Right atrium auricular region (tissue), 2 donors: ENCODE measurements around the gene ALOX15B. TPM values are rescaled to one million over a fixed set of nuclear protein-coding genes. Genes with fewer than 3 reads are reported as not detected.

ENCODE experiments used
- DNase-seq: peaks from one replicate; pipeline ENCODE4 v3.0.0-alpha.2; 2019; ENCODE audit warnings: low spot score
- H3K27ac ChIP-seq, 2 donors: fragments of 200-600 bp; sonication (generic); 1 replicate in 1 of 2; 2 replicates in 1 of 2; pipeline ENCODE4 v1.5.1; 2016 to 2019
- H3K27me3 ChIP-seq, 2 donors: fragments of 200-600 bp; sonication (generic); one replicate each; pipeline versions ENCODE4 v1.5.1 to v1.6.0; 2017 to 2019
- H3K36me3 ChIP-seq: fragments of 200-600 bp; sonication (generic); one replicate; pipeline ENCODE4 v1.5.1; 2016
- H3K4me1 ChIP-seq, 2 donors: fragments of 200-600 bp; sonication (generic); one replicate each; pipeline versions ENCODE4 v1.5.1 to v1.6.0; 2017 to 2019
- H3K4me3 ChIP-seq, 2 donors: fragments of 200-600 bp; sonication (generic); 1 replicate in 1 of 2; 2 replicates in 1 of 2; pipeline ENCODE4 v1.5.1; 2017 to 2019; ENCODE audit warnings: mild to moderate bottlenecking in 1 of 2, moderate library complexity in 1 of 2
- H3K9me3 ChIP-seq, 2 donors: fragments of 200-600 bp; sonication (generic); one replicate each; pipeline ENCODE4 v1.5.1; 2019
- total RNA-seq, 2 donors: library from RNA; depleted of rRNA; stranded (reverse); fragments of >200 nt; gene quantifications; one replicate each; pipeline ENCODE4 v1.1.0, GENCODE V29; 2016
- TF ChIP-seq, protein P1 (sequence below), 2 donors: fragments of 200-600 bp; sonication (generic); IDR thresholded peaks; one replicate each; pipeline ENCODE4 v1.5.1; 2019; ENCODE audit warnings: antibody characterized with exemption in 2 of 2

ALOX15B gene
- total RNA-seq, 2 donors from 2014 or later, result 1.2 to 1.8 TPM

DNA sequence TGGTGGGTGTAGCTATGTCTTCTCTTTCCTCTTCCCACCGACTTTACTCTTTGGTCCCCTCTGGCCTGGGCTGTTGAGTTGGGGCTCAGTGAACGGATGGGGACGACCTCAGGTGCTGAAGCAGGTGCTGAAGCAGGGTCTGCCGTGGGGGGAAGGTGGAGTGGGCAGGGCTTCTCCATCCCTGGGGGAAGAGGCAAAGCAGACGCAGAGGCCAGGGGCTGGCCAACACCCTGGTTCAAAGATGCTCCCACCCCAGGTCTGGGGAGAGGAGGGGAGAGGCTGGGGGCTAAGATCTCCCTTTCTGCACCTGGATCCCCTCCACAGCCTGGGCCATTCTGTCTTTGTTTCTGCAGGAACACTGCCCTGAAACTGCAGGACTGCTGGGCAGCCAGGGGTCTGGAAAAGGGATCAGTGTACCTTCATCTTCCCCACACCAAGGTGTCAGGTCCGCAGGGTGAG, 25.7 kb downstream of the ALOX15B start:
- Histone ChIP-seq H3K36me3 (no peaks in the 10 kb centered on the region), H3K4me1 (peaks cover 0 to 14% of the 10 kb centered on the region in 2 donors), H3K4me3 (no peak overlapping the region), H3K27me3 (peaks cover 12 to 24% of the 10 kb centered on the region in 2 donors), H3K27ac (no peak overlapping the region), H3K9me3 (no peaks in the 10 kb centered on the region)
- no peak for DNase-seq
- TF ChIP-seq, protein P1, sequence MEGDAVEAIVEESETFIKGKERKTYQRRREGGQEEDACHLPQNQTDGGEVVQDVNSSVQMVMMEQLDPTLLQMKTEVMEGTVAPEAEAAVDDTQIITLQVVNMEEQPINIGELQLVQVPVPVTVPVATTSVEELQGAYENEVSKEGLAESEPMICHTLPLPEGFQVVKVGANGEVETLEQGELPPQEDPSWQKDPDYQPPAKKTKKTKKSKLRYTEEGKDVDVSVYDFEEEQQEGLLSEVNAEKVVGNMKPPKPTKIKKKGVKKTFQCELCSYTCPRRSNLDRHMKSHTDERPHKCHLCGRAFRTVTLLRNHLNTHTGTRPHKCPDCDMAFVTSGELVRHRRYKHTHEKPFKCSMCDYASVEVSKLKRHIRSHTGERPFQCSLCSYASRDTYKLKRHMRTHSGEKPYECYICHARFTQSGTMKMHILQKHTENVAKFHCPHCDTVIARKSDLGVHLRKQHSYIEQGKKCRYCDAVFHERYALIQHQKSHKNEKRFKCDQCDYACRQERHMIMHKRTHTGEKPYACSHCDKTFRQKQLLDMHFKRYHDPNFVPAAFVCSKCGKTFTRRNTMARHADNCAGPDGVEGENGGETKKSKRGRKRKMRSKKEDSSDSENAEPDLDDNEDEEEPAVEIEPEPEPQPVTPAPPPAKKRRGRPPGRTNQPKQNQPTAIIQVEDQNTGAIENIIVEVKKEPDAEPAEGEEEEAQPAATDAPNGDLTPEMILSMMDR (IDR thresholded peaks at IDR 0.05), result no peak

DNA sequence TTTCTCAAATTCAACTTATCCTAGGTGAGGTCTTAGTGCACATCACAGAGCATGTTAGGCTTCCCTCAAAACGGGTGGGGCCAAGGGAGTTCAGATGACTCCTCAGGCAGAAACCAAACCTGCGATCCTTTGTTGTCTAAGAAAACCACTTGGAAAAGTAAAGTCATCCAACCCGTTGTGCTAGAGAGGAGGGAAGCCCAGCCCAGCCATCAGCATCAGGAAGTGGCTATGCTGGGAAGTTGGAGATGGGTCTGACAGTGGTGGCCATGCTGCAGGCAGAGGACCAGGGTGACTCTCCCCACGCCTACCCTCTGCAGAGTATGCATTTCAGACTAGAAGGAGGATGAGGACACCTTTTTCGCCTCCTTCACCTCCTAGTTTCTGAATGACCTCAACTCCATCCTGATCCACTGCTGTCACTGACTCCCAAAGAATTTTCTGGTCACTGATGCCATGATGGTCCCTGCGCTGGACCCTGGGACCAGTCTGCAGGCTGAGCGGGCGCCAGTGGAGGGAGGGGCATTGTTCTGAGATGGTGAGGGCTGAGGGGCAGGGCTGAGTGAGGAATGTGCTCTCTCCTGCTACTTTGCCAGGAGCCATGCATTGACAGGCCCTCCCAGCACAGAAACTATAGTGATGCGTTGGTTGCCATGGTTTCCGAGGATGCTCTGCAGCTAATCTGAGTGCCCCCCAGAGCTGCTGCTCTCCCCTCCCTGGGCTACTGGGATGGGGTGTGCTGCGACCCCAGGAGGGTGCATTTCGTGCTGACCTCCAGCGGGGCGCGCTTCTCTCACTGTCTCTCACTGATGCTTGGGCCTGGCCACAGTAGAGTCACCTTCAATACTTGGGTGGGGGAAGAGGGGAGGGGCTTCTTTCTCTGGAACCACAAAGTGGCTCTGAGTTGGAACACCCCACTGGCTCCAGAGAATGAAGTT, 28.2 kb downstream of the ALOX15B start:
- Histone ChIP-seq H3K4me3 (no peak overlapping the region), H3K27ac (no peak overlapping the region), H3K9me3 (no peaks in the 10 kb centered on the region), H3K4me1 (peaks cover 0 to 14% of the 10 kb centered on the region in 2 donors), H3K36me3 (no peaks in the 10 kb centered on the region), H3K27me3 (peaks cover 11 to 16% of the 10 kb centered on the region in 2 donors)
- DNase-seq, result no peak
- TF ChIP-seq, protein P1 (IDR thresholded peaks at IDR 0.05), result no peak

DNA sequence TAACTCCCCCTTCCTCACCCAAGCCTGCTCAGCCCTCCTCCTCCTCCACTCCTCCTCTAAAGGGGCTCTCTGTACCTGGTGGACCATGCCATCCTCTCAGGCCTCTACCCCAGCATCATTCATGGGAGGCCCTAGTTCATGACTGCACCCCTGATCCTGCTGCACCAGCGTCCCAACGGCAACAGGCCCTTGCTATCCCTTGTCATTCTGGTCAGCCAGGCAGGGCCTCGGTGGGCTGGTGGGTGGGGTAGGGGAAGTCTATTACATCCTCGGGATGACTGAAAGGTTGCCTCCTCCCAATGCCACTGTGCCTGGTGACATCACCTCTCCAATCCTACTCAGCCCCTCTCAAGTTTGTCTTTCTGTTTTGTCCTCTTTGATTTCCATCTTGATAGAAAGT, 28.9 kb downstream of the ALOX15B start:
- H3K9me3 ChIP-seq, result no peaks in the 10 kb centered on the region
- no peak for DNase-seq
- TF ChIP-seq, protein P1 (IDR thresholded peaks at IDR 0.05), result no peak
- no peak overlapping the region for H3K27ac ChIP-seq
- peaks cover 0 to 13% of the 10 kb centered on the region in 2 donors for H3K4me1 ChIP-seq
- H3K4me3 ChIP-seq, result no peak overlapping the region
- H3K27me3 ChIP-seq, result peaks cover 9 to 13% of the 10 kb centered on the region in 2 donors
- no peaks in the 10 kb centered on the region for H3K36me3 ChIP-seq

DNA sequence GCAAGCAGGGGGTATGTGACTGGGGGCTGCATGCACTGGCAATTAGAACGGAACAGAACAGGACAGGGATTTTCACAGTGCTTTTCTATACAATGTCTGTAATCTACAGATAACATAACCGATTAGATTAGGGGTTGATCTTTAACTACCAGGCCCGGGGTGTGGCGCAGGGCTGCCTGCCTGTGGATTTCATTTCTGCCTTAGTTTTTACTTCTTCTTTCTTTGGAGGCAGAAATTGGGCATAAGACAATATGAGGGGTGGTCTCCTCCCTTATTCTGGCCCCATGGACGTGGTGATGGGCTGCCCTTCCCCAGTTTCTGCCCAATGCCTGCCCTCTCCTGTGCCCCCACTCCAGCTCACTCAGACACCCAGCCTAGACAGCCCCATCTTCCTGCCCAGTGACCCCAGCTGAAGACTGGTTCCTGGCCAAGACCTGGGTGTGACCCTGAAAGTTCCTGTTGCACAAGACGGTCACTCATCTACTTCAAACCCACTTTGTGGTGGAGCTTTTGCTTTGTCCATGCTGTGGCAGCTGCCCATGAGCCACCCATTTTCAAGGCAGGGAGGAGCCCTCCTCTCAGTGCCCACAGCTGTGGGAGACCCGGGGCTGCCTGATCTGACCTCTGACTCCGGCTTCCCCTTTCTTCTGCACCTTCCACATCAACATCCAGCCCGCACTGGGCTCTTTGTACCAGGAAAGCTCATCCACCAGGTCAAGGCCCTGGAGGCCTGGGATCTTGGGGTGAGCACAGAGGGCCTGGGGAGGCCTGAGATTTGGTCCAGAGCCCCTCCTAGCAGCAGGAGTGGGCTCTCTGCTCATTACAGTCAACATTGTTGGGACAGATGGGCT, 30.1 kb downstream of the ALOX15B start:
- Histone ChIP-seq H3K27me3 (peaks cover 4 to 16% of the 10 kb centered on the region in 2 donors), H3K9me3 (no peaks in the 10 kb centered on the region), H3K4me3 (no peak overlapping the region), H3K4me1 (peaks cover 0 to 18% of the 10 kb centered on the region in 2 donors), H3K27ac (no peak overlapping the region), H3K36me3 (no peaks in the 10 kb centered on the region)
- peak; percentile 66 for DNase-seq
- TF ChIP-seq, protein P1 (IDR thresholded peaks at IDR 0.05), result no peak

DNA sequence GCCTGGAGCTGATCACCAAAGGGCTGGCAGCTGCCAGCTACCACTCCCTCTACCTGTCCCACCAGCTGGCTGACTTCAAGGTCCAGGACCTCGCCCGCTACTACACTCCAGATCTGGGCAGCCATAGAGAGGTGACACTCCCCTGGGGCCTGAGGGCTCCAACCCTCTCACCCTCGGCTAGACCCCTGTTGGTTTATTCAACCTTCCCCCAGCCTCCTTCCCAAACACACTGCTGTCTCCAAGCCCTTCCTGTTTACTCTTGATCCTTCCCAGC, 30.7 kb downstream of the ALOX15B start:
- no peak for DNase-seq
- Histone ChIP-seq H3K36me3 (no peaks in the 10 kb centered on the region), H3K27me3 (peaks cover 9 to 18% of the 10 kb centered on the region in 2 donors), H3K4me3 (no peak overlapping the region), H3K9me3 (no peaks in the 10 kb centered on the region), H3K4me1 (peaks cover 0 to 18% of the 10 kb centered on the region in 2 donors), H3K27ac (no peak overlapping the region)
- TF ChIP-seq, protein P1 (IDR thresholded peaks at IDR 0.05), result no peak
